Activated effector memory CD4-positive, alpha-beta T cell treated with Interleukin-2 at 50 U/mL for 16 hours (primary cell): ENCODE results near the gene KIF3A.

ENCODE experiments used
- DNase-seq: peaks from one replicate; pipeline ENCODE4 v3.0.0-alpha.2; 2020

KIF3A gene

GRCh38 chr5:132770476-132771159 lies 33.3 kb upstream of the KIF3A start:
- DNase-seq: no peak

- DNase-seq: no peak
Observed at GRCh38 chr5:132768485-132768868, 31.1 kb upstream of the KIF3A start.

GRCh38 chr5:132767150-132767549 lies 29.8 kb upstream of the KIF3A start:
- DNase-seq: no peak

- no peak for DNase-seq
Observed at GRCh38 chr5:132766806-132767055, 29.4 kb upstream of the KIF3A start.

GRCh38 chr5:132766020-132766805 lies 28.9 kb upstream of the KIF3A start:
- DNase-seq: no peak

- no peak for DNase-seq
Observed at GRCh38 chr5:132765311-132766019, 28.1 kb upstream of the KIF3A start.

GRCh38 chr5:132764671-132765238 lies 27.4 kb upstream of the KIF3A start:
- DNase-seq: no peak

- DNase-seq: no peak
Observed at GRCh38 chr5:132764051-132764450, 26.7 kb upstream of the KIF3A start.

GRCh38 chr5:132763181-132764036 lies 26.1 kb upstream of the KIF3A start:
- DNase-seq: no peak

- DNase-seq: no peak
Observed at GRCh38 chr5:132762246-132763000, 25.1 kb upstream of the KIF3A start.

- DNase-seq: no peak
Observed at GRCh38 chr5:132761321-132762240, 24.2 kb upstream of the KIF3A start.

GRCh38 chr5:132760601-132761317 lies 23.4 kb upstream of the KIF3A start:
- no peak for DNase-seq

- DNase-seq: no peak
Observed at GRCh38 chr5:132760049-132760420, 22.7 kb upstream of the KIF3A start.

GRCh38 chr5:132759114-132760048 lies 22.0 kb upstream of the KIF3A start:
- DNase-seq: no peak

GRCh38 chr5:132758451-132758850 lies 21.1 kb upstream of the KIF3A start:
- DNase-seq: no peak

- DNase-seq: no peak
Observed at GRCh38 chr5:132756542-132756941, 19.2 kb upstream of the KIF3A start.

- DNase-seq: no peak
Observed at GRCh38 chr5:132754947-132755346, 17.6 kb upstream of the KIF3A start.

GRCh38 chr5:132754111-132754510 lies 16.8 kb upstream of the KIF3A start:
- no peak for DNase-seq
